ENCODE results near the gene WNT4. TPM values are rescaled to one million over a fixed set of nuclear protein-coding genes. Genes with fewer than 3 reads are reported as not detected.
A peak's percentile ranks its signal among the peaks of the same experiment; 100 is the strongest.

Gene WNT4
- total and polyA plus RNA-seq, 2 of the 8 experiments (the other 6 are each of a cell fraction or from before 2014, with no cell fraction given) = 1.3 to 6.6 TPM

DNA sequence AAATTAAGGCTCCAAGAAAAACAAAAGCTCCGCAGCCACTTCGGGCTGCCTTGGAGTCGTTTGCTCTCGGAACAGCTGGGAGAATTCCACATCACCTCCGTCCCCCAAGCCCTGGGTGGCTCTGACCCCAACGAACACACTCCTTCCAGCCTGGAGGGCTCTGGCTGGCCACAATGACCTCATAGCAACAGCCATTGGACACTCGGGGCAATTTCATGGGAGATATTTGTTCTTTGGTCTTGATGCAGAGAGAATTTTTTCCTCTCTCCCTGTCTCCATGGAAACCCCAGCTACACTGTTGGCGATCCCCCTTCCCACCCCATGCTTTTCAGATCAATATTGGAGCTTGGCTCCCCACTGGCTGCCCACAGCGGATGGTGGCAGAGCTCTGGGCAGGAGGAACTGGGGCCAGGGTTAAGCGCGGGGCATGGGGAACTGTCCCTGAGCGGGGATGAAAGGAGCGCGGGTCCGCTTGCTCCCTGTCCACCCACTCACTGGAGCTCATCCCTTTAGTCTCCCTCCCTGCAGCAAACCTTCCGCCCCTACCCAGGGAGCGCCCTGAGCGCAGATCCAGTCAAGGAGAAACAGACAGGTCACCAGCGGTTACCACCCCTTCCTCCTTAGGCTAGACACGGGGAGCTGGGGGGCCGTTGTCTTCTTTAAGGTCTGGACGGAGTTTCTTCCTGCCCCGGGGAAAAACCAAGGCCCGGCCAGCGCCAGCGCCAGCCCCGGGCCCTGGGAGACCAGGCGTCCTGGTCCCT is 1.2 kb downstream of the WNT4 start:
- FAIRE-seq (no peak), DNase-seq (ENCODE audit: low read depth in 1 of 2, low spot score in 2 of 2) (no peak)
- H2BK15ac ChIP-seq (ENCODE audit: low read length) = no peak overlapping the region
- no peak overlapping the region for H2AK5ac ChIP-seq (ENCODE audit: low read depth, low read length)
- no peaks in the 10 kb centered on the region for H3K9me3 ChIP-seq (ENCODE audit: insufficient read depth in 2 of 2, low read depth in 1 of 2, low read length in 1 of 2)
- H3K18ac ChIP-seq (ENCODE audit: extremely low read depth, low read length) = no peak overlapping the region
- peak overlapping the region; percentile 46 to 73 (median 52) for H3K4me3 ChIP-seq (ENCODE audit: extremely low read depth in 1 of 4, insufficient read depth in 2 of 4, low read depth in 3 of 4, low read length in 4 of 4)
- 17% methylated on average over 28 of the region's 28 CpGs; no CpG with 5 or more reads in 1 of the 2 experiments for WGBS, 2 experiments (ENCODE audit: extremely low coverage in 1 of 2, insufficient coverage in 1 of 2, insufficient read length in 1 of 2, insufficient replicate concordance in 2 of 2, low coverage in 1 of 2, low lambda C conversion rate in 2 of 2, missing lambda C conversion rate in 1 of 2)
- no peaks in the 10 kb centered on the region for H3K36me3 ChIP-seq (ENCODE audit: control insufficient read depth in 2 of 4, insufficient read depth in 4 of 4, low read length in 3 of 4)
- no peak overlapping the region for H3K56ac ChIP-seq (replicated peaks; ENCODE audit: insufficient read length, low read depth, low read length)
- no peak overlapping the region for H2BK12ac ChIP-seq (ENCODE audit: low read depth, low read length)
- H3K23me2 ChIP-seq (ENCODE audit: low read depth, low read length) = peaks cover 8% of the 10 kb centered on the region; the same call in 1 of the 2 replicates
- H3K9ac ChIP-seq (replicated peaks in 1 of 4; ENCODE audit: extremely low read depth in 1 of 4, low read depth in 3 of 4, low read length in 3 of 4) = no peak overlapping the region; a peak in 1 of 7 replicates
- TF ChIP-seq EZH2 (IDR thresholded peaks at IDR 0.05; ENCODE audit: low read depth, low read length, severe bottlenecking) = peak; percentile 44
- no peak for TF ChIP-seq EGR1 (IDR thresholded peaks at IDR 0.05; ENCODE audit: borderline replicate concordance, low read depth, low read length)
- no peak for TF ChIP-seq PHF8 (conservative IDR thresholded peaks at IDR 0.05; ENCODE audit: low read depth, low read length)
- TF ChIP-seq SUZ12 (IDR thresholded peaks at IDR 0.05; ENCODE audit: low read length) = peak; percentile 40; the same call in 1 of the 2 replicates
- ChIA-PET CTCF (ENCODE audit: partially characterized antibody) (interaction anchor here (0.7 to 13.1 kb wide), 21 partner anchors 8 to 271 kb away, joined by 3 to 149 read pairs (median 4); no protein-coding TSS in a partner anchor), POLR2A (ENCODE audit: partially characterized antibody) (interaction anchor here (1.1 kb wide), 1 partner anchor 18 kb away, joined by 4 read pairs; no protein-coding TSS in a partner anchor)
- H3K79me2 ChIP-seq (ENCODE audit: control insufficient read depth in 1 of 2, insufficient read depth in 2 of 2, low read length in 2 of 2) = no peaks in the 10 kb centered on the region
- H3K23ac ChIP-seq (ENCODE audit: insufficient read length) = no peak overlapping the region
- H2BK20ac ChIP-seq (ENCODE audit: low read length) = no peak overlapping the region
- H2AFZ ChIP-seq (ENCODE audit: low read length) = no peak overlapping the region
- H2BK120ac ChIP-seq (replicated peaks; ENCODE audit: low read depth, low read length) = no peak overlapping the region
- peaks cover 10 to 34% (median 16%) of the 10 kb centered on the region in 4 experiments for H3K4me1 ChIP-seq (replicated peaks in 1 of 4; ENCODE audit: control insufficient read depth in 3 of 4, insufficient read depth in 4 of 4, low read length in 3 of 4)
- peaks cover 4 to 40% (median 26%) of the 10 kb centered on the region in 4 experiments for H3K27me3 ChIP-seq (replicated peaks in 1 of 4; ENCODE audit: control insufficient read depth in 3 of 4, extremely low read depth in 1 of 4, insufficient read depth in 3 of 4, low read length in 3 of 4)
- H3K79me1 ChIP-seq (ENCODE audit: low read depth, low read length) = no peaks in the 10 kb centered on the region
- peak overlapping the region; percentile 12 for H4K91ac ChIP-seq (replicated peaks; ENCODE audit: insufficient read length, low read length)
- peak overlapping the region; percentile 58 to 97 for H3K4me2 ChIP-seq (ENCODE audit: insufficient read depth in 1 of 2, low read depth in 2 of 2, low read length in 2 of 2)
- H4K8ac ChIP-seq (ENCODE audit: extremely low read depth, insufficient read depth, low read length) = no peak overlapping the region
- H3K4ac ChIP-seq (replicated peaks; ENCODE audit: insufficient read length, low read depth, low read length) = no peak overlapping the region
- no peak overlapping the region for H4K5ac ChIP-seq (ENCODE audit: insufficient read length, low read depth, low read length)
- no peak overlapping the region for H3K14ac ChIP-seq (ENCODE audit: insufficient read length)
- no peak overlapping the region for H3K27ac ChIP-seq (ENCODE audit: low read depth, low read length)
- H2BK5ac ChIP-seq (ENCODE audit: low read depth, low read length) = no peak overlapping the region
- peaks cover 0 to 2% of the 10 kb centered on the region in 2 experiments for H4K20me1 ChIP-seq (replicated peaks in 1 of 2; ENCODE audit: control insufficient read depth in 1 of 2, insufficient read depth in 2 of 2, low read length in 2 of 2)
